Measurements from ENCODE around the gene XPR1.

Gene XPR1

GRCh38 chr1:180631766-180632325 is at the start of gene XPR1:
XPR1 (plus strand) TSS chr1:180632022; CDS start chr1:180632202, 180 bp downstream.
- in situ Hi-C loops (cut with MboI; ENCODE audit: low sequenced_read_pairs): no loop called here

GRCh38 chr1:180584869-180585268 is 47.0 kb upstream of the XPR1 start:
- in situ Hi-C loops (cut with MboI; ENCODE audit: low sequenced_read_pairs): no loop called here

GRCh38 chr1:180585994-180586359 is 45.8 kb upstream of the XPR1 start:
- in situ Hi-C loops (cut with MboI; ENCODE audit: low sequenced_read_pairs): no loop called here

- in situ Hi-C loops (cut with MboI; ENCODE audit: low sequenced_read_pairs): no loop called here
Measured at GRCh38 chr1:180586671-180587155, 45.1 kb upstream of the XPR1 start.

- in situ Hi-C loops (cut with MboI; ENCODE audit: low sequenced_read_pairs): no loop called here
Measured at GRCh38 chr1:180588121-180588520, 43.7 kb upstream of the XPR1 start.

GRCh38 chr1:180590889-180591288 is 40.9 kb upstream of the XPR1 start:
- in situ Hi-C loops (cut with MboI; ENCODE audit: low sequenced_read_pairs): no loop called here

- in situ Hi-C loops (cut with MboI; ENCODE audit: low sequenced_read_pairs): no loop called here
Measured at GRCh38 chr1:180593382-180593781, 38.4 kb upstream of the XPR1 start.

- in situ Hi-C loops (cut with MboI; ENCODE audit: low sequenced_read_pairs): no loop called here
Measured at GRCh38 chr1:180594723-180595122, 37.1 kb upstream of the XPR1 start.

- in situ Hi-C loops (cut with MboI; ENCODE audit: low sequenced_read_pairs): no loop called here
Measured at GRCh38 chr1:180595966-180596365, 35.9 kb upstream of the XPR1 start.

GRCh38 chr1:180597520-180597919 is 34.3 kb upstream of the XPR1 start:
- in situ Hi-C loops (cut with MboI; ENCODE audit: low sequenced_read_pairs): no loop called here

- in situ Hi-C loops (cut with MboI; ENCODE audit: low sequenced_read_pairs): no loop called here
Measured at GRCh38 chr1:180598333-180598974, 33.4 kb upstream of the XPR1 start.

GRCh38 chr1:180600343-180600742 is 31.5 kb upstream of the XPR1 start:
- in situ Hi-C loops (cut with MboI; ENCODE audit: low sequenced_read_pairs): no loop called here

- in situ Hi-C loops (cut with MboI; ENCODE audit: low sequenced_read_pairs): no loop called here
Measured at GRCh38 chr1:180601512-180601911, 30.3 kb upstream of the XPR1 start.

GRCh38 chr1:180603223-180603849 is 28.5 kb upstream of the XPR1 start:
- in situ Hi-C loops (cut with MboI; ENCODE audit: low sequenced_read_pairs): no loop called here

GRCh38 chr1:180603850-180604226 is 28.0 kb upstream of the XPR1 start:
- in situ Hi-C loops (cut with MboI; ENCODE audit: low sequenced_read_pairs): no loop called here

GRCh38 chr1:180606155-180606554 is 25.7 kb upstream of the XPR1 start:
- in situ Hi-C loops (cut with MboI; ENCODE audit: low sequenced_read_pairs): no loop called here

GRCh38 chr1:180609643-180610555 is 21.9 kb upstream of the XPR1 start:
- in situ Hi-C loops (cut with MboI; ENCODE audit: low sequenced_read_pairs): no loop called here

GRCh38 chr1:180610556-180611015 is 21.2 kb upstream of the XPR1 start:
- in situ Hi-C loops (cut with MboI; ENCODE audit: low sequenced_read_pairs): no loop called here

- in situ Hi-C loops (cut with MboI; ENCODE audit: low sequenced_read_pairs): no loop called here
Measured at GRCh38 chr1:180611016-180611930, 20.5 kb upstream of the XPR1 start.

- in situ Hi-C loops (cut with MboI; ENCODE audit: low sequenced_read_pairs): no loop called here
Measured at GRCh38 chr1:180612632-180613031, 19.2 kb upstream of the XPR1 start.
